T follicular helper cell (primary cell): ENCODE measurements around the gene IER5.

ENCODE experiments used
- DNase-seq: peaks from one replicate; pipeline ENCODE4 v3.0.0-alpha.2; 2020; ENCODE audit warnings: low read depth

Gene IER5

DNA sequence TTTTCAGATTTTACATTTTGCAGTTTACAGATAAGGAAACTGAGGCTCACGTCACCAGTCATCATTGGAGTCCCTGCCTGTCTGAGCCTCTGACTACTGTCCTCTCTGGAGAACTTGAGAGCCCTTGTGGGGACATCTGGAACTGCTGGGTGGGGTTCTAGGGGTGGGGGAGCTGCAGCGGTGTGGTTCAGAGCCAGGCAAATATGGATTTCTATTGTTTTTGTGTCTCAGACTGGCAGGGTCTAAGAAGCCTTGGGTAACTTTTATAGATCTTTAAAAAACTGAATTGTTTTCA lies 46.9 kb downstream of the IER5 start:
- DNase-seq = no peak

DNA sequence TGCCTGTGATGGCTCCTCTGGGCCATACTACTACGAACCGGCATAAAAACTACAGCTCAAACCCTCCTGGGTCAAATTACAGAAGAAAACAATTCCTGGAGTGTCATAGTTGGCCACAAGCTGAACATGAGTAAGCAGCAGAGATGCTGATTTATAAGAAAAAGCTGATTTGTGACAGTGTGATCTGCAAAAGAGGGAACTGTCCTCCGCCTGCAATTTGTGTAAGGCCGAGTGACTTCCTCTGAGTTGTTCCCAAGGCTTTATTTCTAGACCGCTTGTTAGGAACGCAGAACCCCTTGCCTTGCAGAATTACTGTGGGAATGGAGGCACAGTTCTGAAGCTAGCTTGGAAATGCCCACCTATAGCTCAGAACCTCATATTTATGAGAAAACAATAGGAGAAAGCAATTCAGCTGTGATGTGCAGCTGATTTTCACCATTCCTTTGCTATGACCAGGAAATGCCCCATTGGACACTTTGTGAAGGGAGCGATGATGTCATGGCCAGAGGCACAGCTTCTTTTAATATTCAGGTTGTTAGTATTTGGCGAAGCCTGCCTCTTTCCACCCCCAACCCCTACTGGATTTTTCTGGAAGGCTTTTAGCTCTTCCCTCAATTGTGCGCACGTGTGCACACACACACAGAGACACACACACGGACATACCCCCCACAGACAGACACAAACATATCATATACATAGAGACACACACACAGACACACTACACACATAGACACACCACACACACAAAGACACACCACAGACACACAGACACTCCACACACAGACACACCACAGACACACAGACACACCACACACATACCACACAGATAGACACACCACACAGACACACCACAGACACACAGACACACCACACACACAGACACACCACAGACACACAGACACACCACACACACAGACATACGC lies 47.6 kb downstream of the IER5 start:
- no peak for DNase-seq

DNA sequence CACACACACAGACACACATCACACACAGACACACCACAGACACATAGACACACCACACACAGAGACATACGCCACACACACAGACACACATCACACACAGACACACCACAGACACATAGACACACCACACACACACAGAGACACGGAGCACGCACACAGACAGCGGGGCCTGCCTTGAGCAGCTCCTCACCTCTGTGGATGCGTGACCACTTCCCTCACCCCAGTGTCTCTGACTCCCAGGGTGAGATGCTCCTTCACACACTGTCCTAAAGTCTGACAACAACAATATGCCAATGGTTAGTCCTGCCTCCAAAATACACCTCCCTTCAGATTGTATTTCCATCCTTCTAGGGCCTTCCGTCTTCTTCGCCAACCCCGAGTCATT lies 48.2 kb downstream of the IER5 start:
- DNase-seq = no peak

DNA sequence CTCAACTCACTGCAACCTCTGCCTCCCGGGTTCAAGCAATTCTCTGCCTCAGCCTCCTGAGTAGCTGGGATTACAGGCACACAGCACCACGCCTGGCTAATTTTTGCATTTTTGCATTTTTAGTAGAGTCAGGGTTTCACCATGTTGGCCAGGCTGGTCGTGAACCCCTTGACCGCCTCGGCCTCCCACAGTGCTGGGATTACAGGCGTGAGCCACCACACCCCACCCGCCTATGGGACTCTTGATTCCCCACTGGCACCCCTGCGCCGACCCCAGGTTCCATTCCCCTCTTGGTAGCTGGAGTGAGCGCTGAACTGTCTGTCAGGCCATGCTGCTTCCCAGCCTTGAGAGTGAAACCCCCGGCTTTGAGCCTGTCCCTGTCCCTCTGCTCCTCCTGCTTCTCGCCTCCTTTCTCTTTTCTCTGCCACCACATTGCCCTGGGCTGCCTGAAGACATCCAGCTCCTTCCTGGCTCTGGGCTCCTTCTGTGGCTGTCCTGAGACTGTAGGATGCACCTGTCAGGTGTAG lies 48.8 kb downstream of the IER5 start:
- DNase-seq = no peak

DNA sequence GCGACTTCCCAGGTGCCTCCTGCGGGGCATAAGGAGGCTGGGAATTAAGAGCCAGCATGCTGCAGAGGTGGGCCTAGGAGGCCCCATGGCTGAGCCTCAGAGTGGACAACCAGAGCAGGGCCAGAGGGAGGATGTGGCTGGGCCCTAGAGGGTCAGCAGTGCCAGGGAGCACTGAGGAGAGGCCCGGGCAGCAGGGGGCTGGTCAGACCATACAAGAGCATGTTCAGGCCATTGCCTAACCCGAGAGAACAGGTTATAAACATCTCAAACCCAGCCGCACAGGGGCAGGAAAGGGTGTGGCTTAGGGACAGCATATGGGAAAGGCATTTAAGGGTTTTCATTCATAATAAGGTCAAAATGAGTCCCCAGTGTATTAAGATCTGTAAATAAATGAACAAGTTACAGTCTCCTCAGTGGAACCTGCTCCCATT lies 51.1 kb downstream of the IER5 start:
- no peak for DNase-seq

DNA sequence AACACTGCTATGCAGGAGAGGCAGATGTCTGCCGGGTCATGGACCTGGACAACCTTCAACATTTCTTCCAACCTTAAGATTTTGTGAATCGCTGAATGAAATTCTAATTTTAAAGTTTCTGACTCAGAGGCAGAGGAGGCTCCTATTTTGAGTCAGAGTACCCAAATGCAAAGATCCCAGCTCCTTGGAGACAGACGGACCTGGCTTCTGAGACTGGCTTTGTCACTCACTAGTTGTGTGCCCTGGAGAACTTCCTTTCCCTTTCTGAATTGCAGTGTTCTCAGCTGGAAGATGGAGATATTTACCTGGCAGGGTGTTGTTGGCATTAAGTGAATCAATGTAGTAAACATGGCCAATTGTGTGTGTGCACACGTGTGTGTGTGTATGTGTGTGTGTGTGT lies 51.9 kb downstream of the IER5 start:
- no peak for DNase-seq

DNA sequence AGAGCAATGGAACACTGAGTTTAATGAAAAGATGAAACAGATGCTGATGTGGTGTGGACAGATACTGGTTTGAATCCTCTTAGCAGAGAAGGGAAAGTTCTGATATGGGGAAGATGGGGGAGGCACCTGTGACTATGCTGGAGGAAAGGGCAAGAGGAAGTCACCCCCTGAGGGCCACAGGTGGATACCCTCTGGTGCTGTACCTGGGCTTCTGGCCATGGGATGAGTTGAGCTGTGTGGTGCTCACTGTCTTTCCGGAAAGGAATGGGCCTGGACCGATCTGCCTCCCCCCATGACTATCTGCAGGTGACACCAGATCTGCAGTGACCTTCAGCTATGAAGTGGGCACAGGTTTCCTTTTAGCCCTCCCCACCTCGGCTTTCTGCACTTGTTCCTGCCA lies 52.4 kb downstream of the IER5 start:
- DNase-seq = no peak

DNA sequence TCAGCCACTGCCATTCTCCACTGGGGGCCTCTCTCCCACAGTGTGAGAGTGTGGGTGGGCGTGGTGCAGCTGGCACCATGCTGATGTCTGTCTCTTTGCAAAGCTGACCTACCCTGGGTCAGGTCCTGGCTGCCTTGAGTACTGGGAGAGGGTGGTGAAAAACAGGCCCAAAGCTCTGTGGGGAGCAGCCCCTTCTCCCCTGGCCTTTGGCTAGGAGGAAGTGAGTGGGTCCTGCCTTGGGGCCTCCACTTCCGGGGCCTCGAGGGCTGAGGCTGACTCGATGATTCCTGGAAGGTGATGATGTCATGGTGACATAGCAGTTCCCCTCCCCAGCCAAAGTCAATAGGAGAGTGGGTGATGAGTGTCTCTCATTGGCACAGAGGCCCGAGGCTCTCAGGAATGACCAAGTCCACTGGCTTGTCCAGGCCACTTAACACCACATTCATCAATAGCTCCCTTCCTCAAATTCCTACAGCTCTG lies 53.0 kb downstream of the IER5 start:
- no peak for DNase-seq
